CD4-positive, alpha-beta T cell (primary cell): Measurements from ENCODE around the gene MED17. TPM values are rescaled to one million over a fixed set of nuclear protein-coding genes. Genes with fewer than 3 reads are reported as not detected.
A peak's percentile ranks its signal among the peaks of the same experiment; 100 is the strongest.
"Not testable (repeated sequence)": the region's sequence is repeated elsewhere in the genome, so short reads cannot be mapped to it uniquely, and the experiment has no call there.

Experiments
- ATAC-seq: fragments of 200-7000 bp; cut with Tn5 transposase; one replicate; pipeline ENCODE4 v1.10.0; 2022; ENCODE audit warnings: mild to moderate bottlenecking; ENCODE audit not compliant: poor library complexity
- CTCF ChIA-PET: fragments of 350-600 bp; sonication (Branson Sonifier 250); formaldehyde crosslinking; loops from one replicate; lab custom pipeline; 2021; ENCODE audit warnings: antibody characterized with exemption, inconsistent platforms; lab: Charles Lee
- POLR2A ChIA-PET: fragments of 350-600 bp; sonication (Branson Sonifier 250); formaldehyde crosslinking; loops from one replicate; lab custom pipeline; 2021; ENCODE audit warnings: antibody characterized with exemption, inconsistent platforms; lab: Charles Lee
- DNase-seq, 14 experiments: peaks; one replicate each; pipeline ENCODE4 v3.0.0-alpha.2; 2013 to 2020; ENCODE audit warnings: mixed read lengths in 2 of 14
- H3K27ac ChIP-seq, 2 donors: one replicate each; pipeline versions ENCODE4 v1.5.1 to v1.7.0; 2013; ENCODE audit warnings: low read length in 2 of 2, low read depth in 1 of 2, mild to moderate bottlenecking in 1 of 2
- H3K27me3 ChIP-seq, 2 experiments: 1 replicate in 1 of 2; 2 replicates in 1 of 2; pipeline versions ENCODE4 v1.6.1 to v1.7.0; 2013; ENCODE audit warnings: low read length in 2 of 2, control low read depth in 1 of 2, mild to moderate bottlenecking in 1 of 2, moderate library complexity in 1 of 2; ENCODE audit not compliant: insufficient read depth in 2 of 2, control insufficient read depth in 1 of 2
- H3K36me3 ChIP-seq: one replicate; pipeline ENCODE4 v1.6.1; 2013; ENCODE audit warnings: low read length, control low read depth; ENCODE audit not compliant: insufficient read depth
- H3K4me1 ChIP-seq: one replicate; pipeline ENCODE4 v1.6.1; 2013; ENCODE audit warnings: low read length, control low read depth; ENCODE audit not compliant: insufficient read depth
- H3K4me3 ChIP-seq: one replicate; pipeline ENCODE4 v1.5.1; 2013; ENCODE audit warnings: mild to moderate bottlenecking, low read length, moderate library complexity
- H3K9me3 ChIP-seq, 2 experiments: 1 replicate in 1 of 2; 2 replicates in 1 of 2; pipeline versions ENCODE4 v1.6.1 to v1.7.0; 2013; ENCODE audit warnings: low read length in 2 of 2, mild to moderate bottlenecking in 2 of 2, control low read depth in 1 of 2, moderate library complexity in 1 of 2; ENCODE audit not compliant: control insufficient read depth in 1 of 2, insufficient read depth in 1 of 2
- H3K27ac Mint-ChIP-seq: one replicate; pipeline ENCODE4 v1.8.0; 2020; ENCODE audit warnings: mixed read lengths
- H3K27me3 Mint-ChIP-seq: one replicate; pipeline ENCODE4 v1.8.0; 2021; ENCODE audit warnings: mixed read lengths
- H3K36me3 Mint-ChIP-seq: one replicate; pipeline ENCODE4 v1.8.0; 2021; ENCODE audit warnings: low read depth, mixed read lengths
- H3K4me1 Mint-ChIP-seq: one replicate; pipeline ENCODE4 v1.8.0; 2021; ENCODE audit warnings: low read depth, mixed read lengths
- H3K4me3 Mint-ChIP-seq: one replicate; pipeline ENCODE4 v1.8.0; 2020; ENCODE audit warnings: mild to moderate bottlenecking, mixed read lengths
- H3K9me3 Mint-ChIP-seq: one replicate; pipeline ENCODE4 v1.8.0; 2020; ENCODE audit warnings: mixed read lengths
- CTCF ChIP-seq: fragments of 200-600 bp; IDR thresholded peaks from one replicate; pipeline ENCODE4 v1.8.0; 2022; ENCODE audit warnings: antibody characterized with exemption, mild to moderate bottlenecking
- intact Hi-C, 2 experiments: fragments of 100-400 bp; cut with DNase I in 1 of 2; cut with micrococcal nuclease in 1 of 2; formaldehyde crosslinking; loops; one replicate each; pipeline versions ENCODE4 v1.15.1 to v1.9.0; 2023 to 2025; cut with DNase I, micrococcal nuclease
- total RNA-seq, 174 experiments: library from RNA in 2 of 174; stranded (reverse) in 2 of 174; gene quantifications; one replicate each; pipeline ENCODE4 v1.2.3 and lab custom pipeline; 2021 to 2026

Gene MED17
- total RNA-seq, 2 experiments from 2014 or later, result 63.1 to 63.6 TPM

- Mint-ChIP-seq H3K9me3 (no peaks in the 10 kb centered on the region), H3K4me1 (peaks cover 44% of the 10 kb centered on the region), H3K4me3 (peak overlapping the region; percentile 44), H3K36me3 (peaks cover 36% of the 10 kb centered on the region), H3K27ac (peak overlapping the region; percentile 3), H3K27me3 (no peaks in the 10 kb centered on the region)
- no peak for TF ChIP-seq CTCF
- H3K4me1 ChIP-seq, result peaks cover 17% of the 10 kb centered on the region
- H3K4me3 ChIP-seq, result no peak overlapping the region
- DNase-seq (no peak), ATAC-seq (no peak)
- peaks cover 12% of the 10 kb centered on the region for H3K36me3 ChIP-seq
- intact Hi-C loops, result loop anchor here in 1 of 2 experiments (5.0 kb wide), 3 partner anchors 82 to 1228 kb away; partner anchors contain the start of genes ANKRD49, CEP295, CWC15 and KDM4D
- ChIA-PET POLR2A (no interaction called here), CTCF (no interaction called here)
- no peaks in the 10 kb centered on the region for H3K27me3 ChIP-seq
- no peak overlapping the region for H3K27ac ChIP-seq
- H3K9me3 ChIP-seq, result no peaks in the 10 kb centered on the region
These were observed 39.4 kb upstream of the MED17 start for GRCh38 chr11:93744669-93745004.

GRCh38 chr11:93745005-93745755 lies 38.9 kb upstream of the MED17 start:
- H3K27me3 Mint-ChIP-seq, H3K9me3 Mint-ChIP-seq, H3K9me3 ChIP-seq, H3K27me3 ChIP-seq, ATAC-seq, H3K4me3 ChIP-seq, intact Hi-C loops, H3K27ac ChIP-seq, DNase-seq, POLR2A ChIA-PET: not testable (repeated sequence)
- Histone ChIP-seq H3K36me3 (peaks cover 13% of the 10 kb centered on the region), H3K4me1 (peaks cover 12% of the 10 kb centered on the region)
- Mint-ChIP-seq H3K27ac (peak overlapping the region; percentile 3), H3K4me1 (peaks cover 39% of the 10 kb centered on the region), H3K36me3 (peaks cover 33% of the 10 kb centered on the region), H3K4me3 (peak overlapping the region; percentile 44)
- CTCF ChIA-PET, result interaction anchor here (1.2 kb wide), 1 partner anchor 37 kb away, joined by 3 read pairs; no protein-coding TSS in a partner anchor

- no peaks in the 10 kb centered on the region for H3K9me3 Mint-ChIP-seq
- intact Hi-C loops, result no loop called here
- Histone ChIP-seq H3K27ac (no peak overlapping the region), H3K4me1 (peaks cover 11% of the 10 kb centered on the region), H3K36me3 (peaks cover 18% of the 10 kb centered on the region), H3K4me3 (no peak overlapping the region), H3K9me3 (no peaks in the 10 kb centered on the region), H3K27me3 (no peaks in the 10 kb centered on the region)
- POLR2A ChIA-PET, result no interaction called here
- no peaks in the 10 kb centered on the region for H3K27me3 Mint-ChIP-seq
- H3K4me1 Mint-ChIP-seq, result peaks cover 32% of the 10 kb centered on the region
- DNase-seq (no peak), ATAC-seq (no peak)
- no peak for TF ChIP-seq CTCF
- CTCF ChIA-PET, result interaction anchor here (1.2 kb wide), 1 partner anchor 36 kb away, joined by 3 read pairs; no protein-coding TSS in a partner anchor
- peaks cover 31% of the 10 kb centered on the region for H3K36me3 Mint-ChIP-seq
- no peak overlapping the region for H3K27ac Mint-ChIP-seq
- no peak overlapping the region for H3K4me3 Mint-ChIP-seq
These were observed 38.0 kb upstream of the MED17 start for GRCh38 chr11:93746101-93746500.
